Liver (tissue), 9 donors: ENCODE data around the gene TBC1D14. TPM values are rescaled to one million over a fixed set of nuclear protein-coding genes. Genes with fewer than 3 reads are reported as not detected.

ENCODE experiments used
- DNase-seq: peaks from one replicate; pipeline ENCODE4 v3.0.0-alpha.2; 2017; ENCODE audit warnings: low spot score
- H3K27ac ChIP-seq, 2 donors: one replicate each; pipeline ENCODE4 v1.7.0; 2013; ENCODE audit warnings: inconsistent platforms in 2 of 2, low read length in 2 of 2, control low read depth in 1 of 2, low read depth in 1 of 2, mild to moderate bottlenecking in 1 of 2
- H3K27me3 ChIP-seq, 4 donors: one replicate each; pipeline versions ENCODE4 v1.6.1 to v1.7.0; 2013; ENCODE audit warnings: low read length in 3 of 4, inconsistent platforms in 1 of 4, mild to moderate bottlenecking in 1 of 4, moderate library complexity in 1 of 4; ENCODE audit not compliant: control insufficient read depth in 4 of 4, insufficient read depth in 4 of 4
- H3K36me3 ChIP-seq, 4 donors: one replicate each; pipeline versions ENCODE4 v1.6.1 to v1.7.0; 2013; ENCODE audit warnings: low read length in 3 of 4, mild to moderate bottlenecking in 3 of 4, low read depth in 1 of 4, moderate library complexity in 1 of 4; ENCODE audit not compliant: control insufficient read depth in 4 of 4, insufficient read depth in 3 of 4
- H3K4me1 ChIP-seq, 4 donors: one replicate each; pipeline versions ENCODE4 v1.6.1 to v1.7.0; 2013; ENCODE audit warnings: low read length in 3 of 4, mild to moderate bottlenecking in 3 of 4, moderate library complexity in 1 of 4; ENCODE audit not compliant: control insufficient read depth in 4 of 4, insufficient read depth in 4 of 4
- H3K4me3 ChIP-seq, 3 donors: one replicate each; pipeline versions ENCODE4 v1.6.1 to v1.7.0; 2013; ENCODE audit warnings: low read length in 3 of 3, control low read depth in 1 of 3, low read depth in 1 of 3, mild to moderate bottlenecking in 1 of 3
- H3K9ac ChIP-seq, 2 donors: one replicate each; pipeline ENCODE4 v1.7.0; 2013; ENCODE audit warnings: low read length in 2 of 2, mild to moderate bottlenecking in 2 of 2, moderate library complexity in 2 of 2, control low read depth in 1 of 2, low read depth in 1 of 2
- H3K9me3 ChIP-seq, 4 donors: one replicate each; pipeline versions ENCODE4 v1.6.1 to v1.7.0; 2013; ENCODE audit warnings: low read length in 3 of 4; ENCODE audit not compliant: control insufficient read depth in 4 of 4
- ATF3 ChIP-seq: IDR thresholded peaks from 2 replicates; pipeline ENCODE4 v1.6.1; 2016; ENCODE audit warnings: antibody characterized with exemption
- EGR1 ChIP-seq, 2 donors: IDR thresholded peaks; 2 replicates each; pipeline ENCODE4 v1.6.1; 2016 to 2018; ENCODE audit warnings: antibody characterized with exemption in 2 of 2, low read depth in 2 of 2
- FOXA1 ChIP-seq: IDR thresholded peaks from 2 replicates; pipeline ENCODE4 v1.6.1; 2016; ENCODE audit warnings: antibody characterized with exemption
- FOXA2 ChIP-seq: IDR thresholded peaks from 2 replicates; pipeline ENCODE4 v1.6.1; 2016; ENCODE audit warnings: antibody characterized with exemption
- HNF4A ChIP-seq, 2 donors: conservative IDR thresholded peaks; 2 replicates each; pipeline ENCODE4 v1.6.1; 2016; ENCODE audit warnings: antibody characterized with exemption in 2 of 2, mild to moderate bottlenecking in 2 of 2
- HNF4G ChIP-seq: IDR thresholded peaks from 2 replicates; pipeline ENCODE4 v1.6.1; 2016; ENCODE audit warnings: antibody characterized with exemption
- JUND ChIP-seq, 2 donors: IDR thresholded peaks; 2 replicates each; pipeline ENCODE4 v1.6.1; 2016; ENCODE audit warnings: antibody characterized with exemption in 2 of 2
- MAX ChIP-seq: IDR thresholded peaks from 2 replicates; pipeline ENCODE4 v1.6.1; 2016; ENCODE audit warnings: antibody characterized with exemption
- NR2F2 ChIP-seq: IDR thresholded peaks from 2 replicates; pipeline ENCODE4 v1.6.1; 2016; ENCODE audit warnings: antibody characterized with exemption
- RAD21 ChIP-seq, 2 donors: IDR thresholded peaks; 2 replicates each; pipeline ENCODE4 v1.6.1; 2016; ENCODE audit warnings: antibody characterized with exemption in 2 of 2, mild to moderate bottlenecking in 2 of 2
- REST ChIP-seq: IDR thresholded peaks from 2 replicates; pipeline ENCODE4 v1.6.1; 2016; ENCODE audit warnings: antibody characterized with exemption, mild to moderate bottlenecking
- SP1 ChIP-seq: IDR thresholded peaks from 2 replicates; pipeline ENCODE4 v1.6.1; 2018; ENCODE audit warnings: antibody characterized with exemption, mild to moderate bottlenecking
- YY1 ChIP-seq: IDR thresholded peaks from 2 replicates; pipeline ENCODE4 v1.6.1; 2016; ENCODE audit warnings: antibody characterized with exemption, mild to moderate bottlenecking
- WGBS: extraction: QIAGEN DNeasy Blood & Tissue Kit; methylation state at CpG from one replicate; pipeline ENCODE4 v1.1.7; 2013; 5-methylcytosine and 5-hydroxymethylcytosine counted together
- polyA plus RNA-seq, 2 donors: library from polyadenylated mRNA; stranded (reverse) in 1 of 2; unstranded in 1 of 2; fragments of 200-250 nt in 1 of 2; fragments of >200 nt in 1 of 2; fragmentation: Nextera tagmentation in 1 of 2; extraction: Ambion mirVana in 1 of 2; gene quantifications; one replicate each; pipeline versions ENCODE4 v1.2.1 to v1.2.3, GENCODE V29; 2013 to 2015
- total RNA-seq, 2 donors: library from RNA; depleted of rRNA; stranded (reverse); fragments of >200 nt; gene quantifications; one replicate each; pipeline ENCODE4 v1.2.3, GENCODE V29; 2014
- TF ChIP-seq, protein P1 (sequence below): fragments of 150-350 bp; IDR thresholded peaks from 2 replicates; pipeline ENCODE4 v1.5.1; 2017; ENCODE audit warnings: improper control_type of control experiment, low read depth, low read length; ENCODE audit not compliant: missing input control
- TF ChIP-seq, protein P2 (sequence below): IDR thresholded peaks from 2 replicates; pipeline ENCODE4 v1.6.1; 2016; ENCODE audit warnings: antibody characterized with exemption
- donor health status: healthy.
- donor health status: healthy.
- donor health status: healthy.
- donor health status: healthy.
- donor health status: healthy.

The TBC1D14 gene
- total and polyA plus RNA-seq, 4 donors = 10.0 to 45.2 (median 22.7) TPM

DNA sequence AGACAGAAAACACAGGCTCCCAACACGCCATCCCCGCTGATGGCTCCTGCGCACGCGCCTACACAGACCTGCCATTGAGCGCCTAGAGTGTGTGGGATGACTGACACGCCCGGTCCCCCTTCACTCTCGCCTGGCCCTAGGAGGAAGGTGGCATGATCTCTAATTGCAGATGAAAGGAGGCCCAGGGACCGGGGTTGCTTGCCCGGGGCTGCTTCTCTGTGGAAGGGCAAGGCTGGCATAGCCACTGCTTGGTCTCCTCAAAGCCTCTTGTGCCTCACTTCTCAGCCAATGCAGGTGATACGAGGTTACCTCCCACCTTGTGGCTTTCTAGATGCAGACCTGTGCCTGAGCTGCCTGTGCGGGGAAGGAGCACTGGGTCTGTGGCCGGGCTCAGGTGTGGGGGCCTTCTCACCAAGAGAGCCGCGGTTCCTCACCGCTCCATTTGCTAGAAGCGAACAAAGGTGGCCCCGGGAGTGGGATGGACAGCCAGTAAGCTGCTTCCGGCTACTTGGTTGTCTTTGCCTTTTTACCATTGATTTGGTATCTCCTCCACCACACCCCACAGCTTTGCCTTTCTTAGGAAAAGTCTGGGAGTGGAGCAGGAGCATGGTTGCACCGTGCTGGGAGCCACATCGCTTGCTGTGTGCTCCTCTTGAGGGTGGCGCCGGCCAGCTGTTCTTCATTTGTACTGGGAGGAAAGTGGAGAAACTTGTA is 47.0 kb downstream of the TBC1D14 start:
- Histone ChIP-seq H3K27me3 (no peaks in the 10 kb centered on the region), H3K4me3 (no peak overlapping the region), H3K36me3 (no peaks in the 10 kb centered on the region), H3K4me1 (peaks cover 0 to 26% (median 10%) of the 10 kb centered on the region in 4 donors), H3K27ac (no peak overlapping the region), H3K9me3 (no peaks in the 10 kb centered on the region), H3K9ac (no peak overlapping the region)
- 90% methylated on average over 24 of the region's 24 CpGs for WGBS
- no peak for DNase-seq
- TF ChIP-seq, protein P1, sequence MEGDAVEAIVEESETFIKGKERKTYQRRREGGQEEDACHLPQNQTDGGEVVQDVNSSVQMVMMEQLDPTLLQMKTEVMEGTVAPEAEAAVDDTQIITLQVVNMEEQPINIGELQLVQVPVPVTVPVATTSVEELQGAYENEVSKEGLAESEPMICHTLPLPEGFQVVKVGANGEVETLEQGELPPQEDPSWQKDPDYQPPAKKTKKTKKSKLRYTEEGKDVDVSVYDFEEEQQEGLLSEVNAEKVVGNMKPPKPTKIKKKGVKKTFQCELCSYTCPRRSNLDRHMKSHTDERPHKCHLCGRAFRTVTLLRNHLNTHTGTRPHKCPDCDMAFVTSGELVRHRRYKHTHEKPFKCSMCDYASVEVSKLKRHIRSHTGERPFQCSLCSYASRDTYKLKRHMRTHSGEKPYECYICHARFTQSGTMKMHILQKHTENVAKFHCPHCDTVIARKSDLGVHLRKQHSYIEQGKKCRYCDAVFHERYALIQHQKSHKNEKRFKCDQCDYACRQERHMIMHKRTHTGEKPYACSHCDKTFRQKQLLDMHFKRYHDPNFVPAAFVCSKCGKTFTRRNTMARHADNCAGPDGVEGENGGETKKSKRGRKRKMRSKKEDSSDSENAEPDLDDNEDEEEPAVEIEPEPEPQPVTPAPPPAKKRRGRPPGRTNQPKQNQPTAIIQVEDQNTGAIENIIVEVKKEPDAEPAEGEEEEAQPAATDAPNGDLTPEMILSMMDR = no peak
- TF ChIP-seq HNF4A (conservative IDR thresholded peaks at IDR 0.05) (no peak), EGR1 (IDR thresholded peaks at IDR 0.05; ENCODE audit: low read depth in 2 of 2) (no peak), HNF4G (no peak), RAD21 (IDR thresholded peaks at IDR 0.05) (no peak), MAX (no peak), REST (no peak), JUND (IDR thresholded peaks at IDR 0.05) (no peak), SP1 (no peak), YY1 (no peak), ATF3 (no peak), NR2F2 (no peak), FOXA2 (no peak)
- TF ChIP-seq, protein P2, sequence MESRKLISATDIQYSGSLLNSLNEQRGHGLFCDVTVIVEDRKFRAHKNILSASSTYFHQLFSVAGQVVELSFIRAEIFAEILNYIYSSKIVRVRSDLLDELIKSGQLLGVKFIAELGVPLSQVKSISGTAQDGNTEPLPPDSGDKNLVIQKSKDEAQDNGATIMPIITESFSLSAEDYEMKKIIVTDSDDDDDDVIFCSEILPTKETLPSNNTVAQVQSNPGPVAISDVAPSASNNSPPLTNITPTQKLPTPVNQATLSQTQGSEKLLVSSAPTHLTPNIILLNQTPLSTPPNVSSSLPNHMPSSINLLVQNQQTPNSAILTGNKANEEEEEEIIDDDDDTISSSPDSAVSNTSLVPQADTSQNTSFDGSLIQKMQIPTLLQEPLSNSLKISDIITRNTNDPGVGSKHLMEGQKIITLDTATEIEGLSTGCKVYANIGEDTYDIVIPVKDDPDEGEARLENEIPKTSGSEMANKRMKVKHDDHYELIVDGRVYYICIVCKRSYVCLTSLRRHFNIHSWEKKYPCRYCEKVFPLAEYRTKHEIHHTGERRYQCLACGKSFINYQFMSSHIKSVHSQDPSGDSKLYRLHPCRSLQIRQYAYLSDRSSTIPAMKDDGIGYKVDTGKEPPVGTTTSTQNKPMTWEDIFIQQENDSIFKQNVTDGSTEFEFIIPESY = no peak

DNA sequence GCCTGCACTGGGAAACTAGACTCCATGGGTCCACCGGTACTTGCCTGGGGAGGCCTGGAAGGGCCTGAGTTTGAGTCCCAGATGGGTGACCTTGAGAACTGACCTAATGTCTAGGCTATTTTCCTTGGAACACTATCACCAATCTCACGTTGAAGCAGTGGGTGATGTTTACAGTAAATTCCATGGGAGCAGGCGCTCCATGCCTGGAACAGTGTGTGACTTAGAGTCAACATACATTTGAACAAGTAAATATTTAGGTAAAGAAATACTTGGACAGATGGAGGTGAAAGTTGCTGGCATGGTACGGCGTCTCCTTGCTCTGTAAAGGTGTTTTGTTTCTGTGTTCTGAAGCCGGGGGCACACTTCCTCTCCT is 47.5 kb downstream of the TBC1D14 start:
- no peak for DNase-seq
- no peak overlapping the region for H3K4me3 ChIP-seq
- 69% methylated on average over 6 of the region's 6 CpGs for WGBS
- TF ChIP-seq FOXA1 (no peak), RAD21 (IDR thresholded peaks at IDR 0.05) (no peak), REST (no peak), YY1 (no peak), HNF4G (no peak)
- H3K36me3 ChIP-seq = no peaks in the 10 kb centered on the region
- no peaks in the 10 kb centered on the region for H3K9me3 ChIP-seq
- peaks cover 2 to 29% (median 11%) of the 10 kb centered on the region in 4 donors for H3K4me1 ChIP-seq
- no peak overlapping the region for H3K27ac ChIP-seq
- H3K9ac ChIP-seq = no peak overlapping the region
- no peaks in the 10 kb centered on the region for H3K27me3 ChIP-seq
